IPS-18c (cell line): ENCODE measurements around the gene CXXC1.
"Not testable (repeated sequence)": the region's sequence is repeated elsewhere in the genome, so short reads cannot be mapped to it uniquely, and the experiment has no call there.

ENCODE experiments used
- H3K4me3 ChIP-seq: 2 replicates; pipeline ENCODE4 v1.7.0; 2013; ENCODE audit warnings: low read depth, mild to moderate bottlenecking, low read length, moderate library complexity; ENCODE audit not compliant: insufficient read depth
- H3K9me3 ChIP-seq: one replicate; pipeline ENCODE4 v1.6.1; 2013; ENCODE audit warnings: mild to moderate bottlenecking, low read length, moderate library complexity; ENCODE audit not compliant: control insufficient read depth, insufficient read depth

CXXC1 gene

DNA sequence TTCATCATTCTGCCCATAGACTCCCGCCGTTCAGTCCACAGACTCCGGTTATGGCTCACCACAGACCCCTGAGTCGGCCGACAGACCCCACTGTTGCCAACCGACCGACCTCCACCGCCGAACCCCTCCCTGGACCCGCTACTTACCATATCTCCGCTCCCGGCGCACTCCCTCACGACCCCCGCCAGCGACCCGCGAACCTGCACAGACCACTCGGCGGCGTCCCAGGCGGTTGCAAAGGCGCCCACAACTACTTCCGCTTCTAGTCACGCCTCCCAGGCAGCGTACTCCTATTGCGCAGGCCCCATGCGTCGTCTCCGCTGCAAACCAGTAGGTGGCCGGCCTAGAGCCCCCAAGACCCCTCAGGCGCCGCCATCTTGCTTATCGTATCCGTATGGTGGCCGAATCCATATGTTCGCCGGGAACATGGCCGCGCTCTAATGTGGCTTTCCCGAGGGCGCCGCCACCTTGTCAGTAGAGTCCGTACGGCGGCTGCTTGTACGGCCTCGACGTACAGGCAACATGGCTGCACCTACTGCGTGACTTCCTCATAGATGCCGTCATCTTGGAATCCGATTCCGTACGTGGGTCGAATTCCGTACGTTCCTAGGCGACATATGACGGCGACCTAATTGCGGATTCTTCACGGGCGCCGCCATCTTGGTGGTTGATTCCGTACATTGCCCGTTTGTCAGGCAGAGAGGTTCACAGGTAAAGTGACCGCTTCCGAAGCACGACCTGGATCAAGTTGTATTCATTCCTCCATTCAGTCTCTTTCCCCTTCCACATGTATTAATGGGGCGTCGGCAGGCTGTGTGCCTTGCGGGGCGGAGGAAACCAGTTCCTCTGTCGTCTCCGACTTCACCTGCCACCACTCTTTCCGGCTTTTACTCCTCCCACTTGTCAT, at the start of gene CXXC1:
Gene CXXC1 (minus strand): TSS at position 252 of the 907 bp plus-strand sequence. CDS start 103 bp downstream, at position 149.
- Histone ChIP-seq H3K4me3 (peak within 1 kb of the TSS; percentile 96), H3K9me3 (no peaks in the 10 kb centered on the region)

DNA sequence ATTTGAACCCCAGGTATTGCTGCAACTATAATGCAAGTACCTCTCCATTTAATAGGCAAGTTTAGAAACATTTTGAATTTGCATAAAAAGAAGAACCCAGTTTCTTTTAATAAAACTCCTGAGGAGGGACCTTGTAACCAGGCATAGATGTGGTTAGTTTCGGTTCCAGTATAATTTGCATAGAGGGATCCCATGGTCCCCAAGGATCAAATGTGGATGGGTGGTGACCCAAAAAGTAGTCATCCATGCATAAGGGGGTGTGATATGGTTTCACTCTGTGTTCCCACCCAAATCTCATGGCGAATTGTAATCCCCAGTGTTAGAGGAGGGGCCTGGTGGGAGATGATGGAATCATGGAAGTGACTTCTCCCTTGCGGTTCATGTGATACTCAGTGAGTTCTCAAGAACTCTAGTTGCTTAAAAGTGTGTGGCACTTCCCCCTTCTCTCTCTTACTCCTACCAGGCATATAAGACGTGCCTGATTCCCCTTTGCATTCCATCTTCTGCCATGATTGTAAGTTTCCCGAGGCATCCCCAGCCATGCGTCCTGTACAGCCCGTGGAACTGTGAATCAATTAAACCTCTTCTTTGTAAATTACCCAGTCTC, 47.2 kb upstream of the CXXC1 start:
- Histone ChIP-seq H3K9me3 (no peaks in the 10 kb centered on the region), H3K4me3 (no peak overlapping the region)

- Histone ChIP-seq H3K9me3 (no peaks in the 10 kb centered on the region), H3K4me3 (no peak overlapping the region)
These were observed 44.2 kb upstream of the CXXC1 start for GRCh38 chr18:50331691-50332090.

DNA sequence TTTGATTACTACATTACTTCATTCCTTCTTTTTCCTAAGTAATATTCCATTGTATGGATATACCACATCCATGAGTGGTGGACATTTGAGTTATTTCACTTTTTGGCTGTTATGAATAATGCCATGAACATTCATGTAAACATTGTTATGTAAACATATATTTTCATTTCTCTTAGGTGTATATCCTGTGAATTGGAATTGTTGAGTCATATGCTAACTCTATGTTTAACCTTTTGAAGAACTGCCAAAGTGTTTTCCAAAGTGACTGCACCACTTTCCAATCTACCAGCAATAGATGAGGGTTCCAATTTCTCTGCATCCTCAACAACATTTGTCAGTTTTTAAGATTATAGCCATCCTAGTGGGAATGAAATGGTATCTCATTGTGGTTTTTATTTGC, 42.7 kb upstream of the CXXC1 start:
- no peak overlapping the region for H3K4me3 ChIP-seq
- H3K9me3 ChIP-seq, result no peaks in the 10 kb centered on the region

DNA sequence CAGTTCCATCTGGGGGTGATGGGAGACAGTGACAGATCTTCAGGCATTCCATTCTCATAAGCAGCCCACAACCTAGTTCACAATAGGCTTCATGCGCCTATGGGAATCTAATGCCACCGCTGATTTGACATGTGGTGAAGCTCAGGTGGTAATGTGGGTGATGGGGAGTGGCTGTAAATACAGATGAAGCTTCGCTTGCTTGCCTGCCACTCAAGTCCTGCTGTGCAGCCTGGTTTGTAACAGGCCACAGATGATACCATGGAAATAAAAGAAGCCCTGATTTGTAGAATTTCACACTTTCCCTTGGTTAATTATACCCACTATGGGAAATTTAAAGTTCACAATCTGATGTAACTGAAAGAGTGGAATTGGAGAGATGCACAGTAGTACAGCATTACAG, 40.5 kb upstream of the CXXC1 start:
- Histone ChIP-seq H3K9me3 (no peaks in the 10 kb centered on the region), H3K4me3 (no peak overlapping the region)

DNA sequence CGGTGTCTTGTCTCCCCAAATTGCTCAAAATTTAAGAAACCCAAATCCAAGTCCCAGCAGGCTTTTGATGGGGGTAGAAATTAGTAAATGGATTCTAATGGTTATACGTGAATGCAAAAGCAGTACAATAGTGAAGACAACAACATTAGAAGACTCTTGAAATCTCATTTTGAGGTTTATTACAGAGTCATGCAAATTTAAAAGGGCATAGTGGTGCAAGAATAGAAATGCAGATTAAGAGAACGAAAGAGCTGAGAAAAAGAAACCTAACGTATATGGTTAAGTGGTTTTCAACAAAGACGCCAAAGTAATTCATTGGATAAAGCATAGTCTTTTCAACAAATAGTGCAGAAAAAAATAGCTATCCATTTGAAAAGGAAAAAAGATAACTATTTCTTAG, 33.2 kb upstream of the CXXC1 start:
- H3K4me3 ChIP-seq, result no peak overlapping the region
- H3K9me3 ChIP-seq, result no peaks in the 10 kb centered on the region

DNA sequence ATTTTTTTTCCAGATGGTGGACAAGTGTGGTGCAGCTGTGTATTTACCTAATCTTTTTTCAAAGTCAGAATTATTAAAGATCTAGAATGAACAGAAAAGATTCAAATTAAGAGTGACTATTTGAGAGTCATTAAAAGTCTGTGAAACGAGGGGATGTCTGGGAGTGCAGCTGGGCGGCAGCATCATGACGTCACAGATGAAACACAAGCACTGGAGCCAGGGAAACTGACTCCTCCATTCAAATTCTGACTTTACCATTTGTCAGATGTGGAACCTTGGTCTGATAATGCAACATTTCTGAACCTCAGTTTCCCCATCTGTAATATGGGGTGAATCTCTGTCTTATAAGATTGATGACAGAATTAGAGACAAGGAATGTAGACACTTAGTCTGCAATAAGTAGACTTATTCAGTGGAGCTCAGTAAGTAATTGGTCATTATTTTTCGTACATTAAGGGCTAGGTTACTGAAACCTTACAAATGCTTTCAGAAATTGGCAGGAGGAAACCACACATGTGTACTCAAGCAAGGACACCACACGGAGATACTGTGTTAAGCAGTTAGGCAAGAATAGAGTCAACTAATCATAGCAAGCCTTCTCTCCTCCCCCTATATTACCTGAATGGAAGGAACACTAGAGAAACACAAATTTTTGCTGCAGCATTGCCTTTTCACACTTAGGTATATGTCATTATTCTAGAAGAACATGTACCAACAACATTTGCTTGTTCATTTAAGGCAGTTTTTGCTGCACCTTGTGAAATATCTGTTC, 27.8 kb upstream of the CXXC1 start:
- no peak overlapping the region for H3K4me3 ChIP-seq
- no peaks in the 10 kb centered on the region for H3K9me3 ChIP-seq

DNA sequence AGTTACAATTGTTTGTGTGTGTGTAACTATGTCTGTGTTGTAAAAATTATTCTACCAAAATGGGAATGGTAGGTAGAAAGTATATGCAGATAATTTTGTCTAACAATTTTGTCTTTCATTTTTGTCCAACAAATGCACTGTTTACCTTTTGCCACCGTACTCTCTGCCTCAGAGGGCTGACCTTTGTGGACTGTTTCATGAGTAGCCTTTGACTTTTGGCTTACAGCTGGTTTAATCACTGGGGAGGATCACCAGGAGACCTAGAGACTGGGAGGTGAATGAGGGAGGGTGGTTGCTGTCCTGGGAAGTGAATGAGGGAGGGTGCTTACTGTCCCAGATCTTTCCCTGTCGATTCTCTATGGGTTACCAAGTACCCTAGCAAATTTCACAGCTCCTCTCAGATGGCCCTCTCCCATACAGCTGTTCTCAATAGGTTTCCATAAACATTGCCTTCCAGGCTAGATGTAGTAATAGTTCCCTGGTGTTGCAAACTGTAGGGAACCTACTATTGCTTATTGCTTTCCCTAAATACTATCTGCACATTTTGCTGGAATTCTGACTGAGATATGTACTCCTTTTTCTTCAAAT, 26.5 kb upstream of the CXXC1 start:
- Histone ChIP-seq H3K9me3 (no peaks in the 10 kb centered on the region), H3K4me3 (no peak overlapping the region)

DNA sequence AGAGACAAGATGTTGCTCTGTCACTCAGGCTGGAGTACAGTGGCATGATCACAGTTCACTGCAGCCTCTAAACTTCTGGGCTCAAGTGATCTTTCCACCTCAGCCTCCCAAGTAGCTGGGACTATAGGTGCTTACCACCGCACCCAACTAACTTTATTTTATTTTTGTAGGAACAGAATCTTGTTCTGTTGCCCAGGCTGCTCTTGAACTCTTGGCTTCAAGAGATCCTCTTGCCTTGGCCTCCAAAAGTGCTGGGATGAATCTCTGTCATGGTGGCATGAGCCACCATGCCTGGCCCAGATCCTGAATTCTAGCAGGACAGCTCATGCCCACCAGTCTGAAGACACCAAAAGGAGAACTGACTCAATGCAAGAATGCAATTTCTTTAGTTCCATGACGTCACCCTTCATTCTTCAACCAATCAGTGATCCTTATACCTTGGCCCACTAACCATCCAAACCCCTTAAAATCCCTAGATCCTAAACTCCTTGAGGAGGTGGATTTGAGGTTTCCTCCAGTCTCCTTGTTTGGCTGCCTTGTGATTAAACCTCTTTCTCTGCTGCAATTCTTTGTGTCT, 25.6 kb upstream of the CXXC1 start:
- H3K4me3 ChIP-seq, result no peak overlapping the region
- no peaks in the 10 kb centered on the region for H3K9me3 ChIP-seq

GRCh38 chr18:50312296-50313030, 25.0 kb upstream of the CXXC1 start:
- no peak overlapping the region for H3K4me3 ChIP-seq

GRCh38 chr18:50311650-50312049, 24.2 kb upstream of the CXXC1 start:
- no peak overlapping the region for H3K4me3 ChIP-seq
- H3K9me3 ChIP-seq, result no peaks in the 10 kb centered on the region

More at GRCh38 chr18:50312296-50313030, 25.0 kb upstream of the CXXC1 start:
- H3K9me3 ChIP-seq, result no peaks in the 10 kb centered on the region

GRCh38 chr18:50310080-50310479, 22.6 kb upstream of the CXXC1 start:
- Histone ChIP-seq H3K4me3 (no peak overlapping the region), H3K9me3 (no peaks in the 10 kb centered on the region)

DNA sequence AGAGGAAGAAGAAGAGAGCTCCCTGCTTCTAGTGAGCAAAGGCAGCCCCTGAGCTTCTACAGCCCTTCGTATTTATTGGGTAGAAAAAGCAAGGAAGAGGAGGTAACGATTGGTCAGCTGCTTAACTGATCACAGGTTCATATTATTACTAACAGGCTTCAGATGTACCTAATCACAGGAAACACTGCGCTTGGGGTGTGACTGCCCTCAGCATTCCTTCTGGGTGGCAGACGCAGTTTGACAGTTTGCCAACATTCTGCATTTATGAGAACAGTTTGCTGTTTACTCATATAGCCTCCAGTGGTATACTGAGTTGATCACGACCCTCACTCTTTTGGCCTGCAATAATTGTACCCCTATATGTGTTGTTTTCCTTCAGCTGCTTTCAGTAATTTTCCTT, 21.4 kb upstream of the CXXC1 start:
- H3K9me3 ChIP-seq, H3K4me3 ChIP-seq: not testable (repeated sequence)

DNA sequence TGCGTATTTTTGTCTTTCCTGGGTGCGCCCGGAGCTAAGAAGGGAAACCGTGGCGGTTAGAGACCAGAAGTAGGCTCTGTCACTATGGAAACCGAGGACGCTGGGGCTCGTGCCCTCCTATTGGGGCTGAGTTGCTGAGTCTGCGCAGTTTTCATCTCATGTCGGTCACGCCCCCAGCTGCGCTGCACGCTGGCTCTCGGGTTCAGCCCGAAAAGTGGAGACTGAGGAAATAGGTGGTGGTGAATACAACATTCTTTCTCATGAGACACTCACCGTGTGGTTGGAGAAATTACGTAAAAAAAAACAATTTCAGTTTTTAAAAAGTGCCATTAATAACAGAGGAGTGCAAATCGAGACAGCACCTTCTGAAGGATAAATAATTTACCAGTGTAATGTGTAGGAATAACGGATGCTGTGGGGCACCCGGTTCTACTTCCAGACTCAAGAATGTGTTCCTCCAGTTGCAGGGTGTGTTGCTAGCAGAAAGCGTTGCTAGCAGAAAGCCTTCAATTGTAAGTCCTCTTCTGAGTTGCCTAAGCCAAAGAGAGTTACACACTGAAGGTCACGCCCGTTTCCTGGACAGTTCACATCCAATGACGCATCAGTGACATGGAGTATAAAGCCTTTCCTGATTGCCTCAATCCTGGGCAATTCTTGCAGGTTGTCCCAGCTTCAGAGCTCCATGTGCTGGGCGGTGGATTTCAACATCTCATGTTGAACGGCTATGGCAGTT, 20.4 kb upstream of the CXXC1 start:
- no peaks in the 10 kb centered on the region for H3K9me3 ChIP-seq
- H3K4me3 ChIP-seq, result peak overlapping the region; percentile 55; the same call in 1 of the 2 replicates

DNA sequence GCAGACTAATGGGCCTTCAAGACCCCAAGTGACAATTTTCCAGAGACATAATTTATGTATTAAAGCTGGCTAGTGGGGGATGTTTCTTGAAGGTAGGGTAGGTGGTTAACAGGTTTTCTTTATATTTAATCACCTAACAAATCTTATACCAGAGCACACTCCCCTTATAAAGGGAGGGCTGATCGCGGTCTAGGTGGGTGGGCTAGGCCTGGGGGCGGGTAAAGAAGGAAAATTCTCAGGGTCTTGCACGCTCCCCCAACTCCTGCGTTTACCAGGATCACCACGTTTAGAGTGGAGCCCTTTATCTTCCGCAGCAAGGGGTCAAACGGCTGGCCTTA, 19.9 kb upstream of the CXXC1 start:
- peak overlapping the region; percentile 55 for H3K4me3 ChIP-seq
- no peaks in the 10 kb centered on the region for H3K9me3 ChIP-seq

DNA sequence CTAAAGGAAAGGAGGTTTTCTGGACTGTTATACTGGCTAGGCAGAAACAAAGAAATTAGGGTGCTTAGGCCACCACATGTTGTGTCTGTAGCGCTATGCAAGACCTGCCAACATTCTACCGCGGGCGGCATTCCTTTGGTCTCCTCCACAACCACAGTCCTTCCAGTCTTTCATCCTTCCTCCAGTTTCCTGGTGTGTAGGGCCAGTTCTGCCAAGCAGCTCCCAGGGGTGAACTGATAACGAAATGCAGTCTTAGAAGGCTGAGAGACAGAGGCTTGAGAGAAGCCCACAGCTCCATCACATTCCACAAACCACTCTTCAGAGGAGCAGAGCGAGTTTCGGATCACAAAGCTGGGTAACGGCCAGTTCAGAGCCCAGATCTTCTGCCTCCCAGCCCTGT, 19.5 kb upstream of the CXXC1 start:
- Histone ChIP-seq H3K4me3 (peak overlapping the region; percentile 55; the same call in 1 of the 2 replicates), H3K9me3 (no peaks in the 10 kb centered on the region)
